Liver (tissue), 9 donors: ENCODE data around the gene COQ9. TPM values are rescaled to one million over a fixed set of nuclear protein-coding genes. Genes with fewer than 3 reads are reported as not detected.

ENCODE experiments used
- DNase-seq: peaks from one replicate; pipeline ENCODE4 v3.0.0-alpha.2; 2017; ENCODE audit warnings: low spot score
- H3K27ac ChIP-seq, 2 donors: one replicate each; pipeline ENCODE4 v1.7.0; 2013; ENCODE audit warnings: inconsistent platforms in 2 of 2, low read length in 2 of 2, control low read depth in 1 of 2, low read depth in 1 of 2, mild to moderate bottlenecking in 1 of 2
- H3K27me3 ChIP-seq, 4 donors: one replicate each; pipeline versions ENCODE4 v1.6.1 to v1.7.0; 2013; ENCODE audit warnings: low read length in 3 of 4, inconsistent platforms in 1 of 4, mild to moderate bottlenecking in 1 of 4, moderate library complexity in 1 of 4; ENCODE audit not compliant: control insufficient read depth in 4 of 4, insufficient read depth in 4 of 4
- H3K36me3 ChIP-seq, 4 donors: one replicate each; pipeline versions ENCODE4 v1.6.1 to v1.7.0; 2013; ENCODE audit warnings: low read length in 3 of 4, mild to moderate bottlenecking in 3 of 4, low read depth in 1 of 4, moderate library complexity in 1 of 4; ENCODE audit not compliant: control insufficient read depth in 4 of 4, insufficient read depth in 3 of 4
- H3K4me1 ChIP-seq, 4 donors: one replicate each; pipeline versions ENCODE4 v1.6.1 to v1.7.0; 2013; ENCODE audit warnings: low read length in 3 of 4, mild to moderate bottlenecking in 3 of 4, moderate library complexity in 1 of 4; ENCODE audit not compliant: control insufficient read depth in 4 of 4, insufficient read depth in 4 of 4
- H3K4me3 ChIP-seq, 3 donors: one replicate each; pipeline versions ENCODE4 v1.6.1 to v1.7.0; 2013; ENCODE audit warnings: low read length in 3 of 3, control low read depth in 1 of 3, low read depth in 1 of 3, mild to moderate bottlenecking in 1 of 3
- H3K9ac ChIP-seq, 2 donors: one replicate each; pipeline ENCODE4 v1.7.0; 2013; ENCODE audit warnings: low read length in 2 of 2, mild to moderate bottlenecking in 2 of 2, moderate library complexity in 2 of 2, control low read depth in 1 of 2, low read depth in 1 of 2
- H3K9me3 ChIP-seq, 4 donors: one replicate each; pipeline versions ENCODE4 v1.6.1 to v1.7.0; 2013; ENCODE audit warnings: low read length in 3 of 4; ENCODE audit not compliant: control insufficient read depth in 4 of 4
- EGR1 ChIP-seq, 2 donors: IDR thresholded peaks; 2 replicates each; pipeline ENCODE4 v1.6.1; 2016 to 2018; ENCODE audit warnings: antibody characterized with exemption in 2 of 2, low read depth in 2 of 2
- FOXA1 ChIP-seq: IDR thresholded peaks from 2 replicates; pipeline ENCODE4 v1.6.1; 2016; ENCODE audit warnings: antibody characterized with exemption
- FOXA2 ChIP-seq: IDR thresholded peaks from 2 replicates; pipeline ENCODE4 v1.6.1; 2016; ENCODE audit warnings: antibody characterized with exemption
- GABPA ChIP-seq, 2 donors: IDR thresholded peaks in 1 of 2; conservative IDR thresholded peaks in 1 of 2; 2 replicates each; pipeline ENCODE4 v1.6.1; 2016; ENCODE audit warnings: antibody characterized with exemption in 2 of 2, mild to moderate bottlenecking in 1 of 2, moderate library complexity in 1 of 2
- HNF4G ChIP-seq: IDR thresholded peaks from 2 replicates; pipeline ENCODE4 v1.6.1; 2016; ENCODE audit warnings: antibody characterized with exemption
- MAX ChIP-seq: IDR thresholded peaks from 2 replicates; pipeline ENCODE4 v1.6.1; 2016; ENCODE audit warnings: antibody characterized with exemption
- NR2F2 ChIP-seq: IDR thresholded peaks from 2 replicates; pipeline ENCODE4 v1.6.1; 2016; ENCODE audit warnings: antibody characterized with exemption
- RAD21 ChIP-seq, 2 donors: IDR thresholded peaks; 2 replicates each; pipeline ENCODE4 v1.6.1; 2016; ENCODE audit warnings: antibody characterized with exemption in 2 of 2, mild to moderate bottlenecking in 2 of 2
- RXRA ChIP-seq, 2 donors: IDR thresholded peaks; 2 replicates each; pipeline ENCODE4 v1.6.1; 2017 to 2018; ENCODE audit warnings: antibody characterized with exemption in 2 of 2, mild to moderate bottlenecking in 1 of 2
- SP1 ChIP-seq: IDR thresholded peaks from 2 replicates; pipeline ENCODE4 v1.6.1; 2018; ENCODE audit warnings: antibody characterized with exemption, mild to moderate bottlenecking
- ZBTB33 ChIP-seq: IDR thresholded peaks from 2 replicates; pipeline ENCODE4 v1.6.1; 2016; ENCODE audit warnings: antibody characterized with exemption
- WGBS: extraction: QIAGEN DNeasy Blood & Tissue Kit; methylation state at CpG from one replicate; pipeline ENCODE4 v1.1.7; 2013; 5-methylcytosine and 5-hydroxymethylcytosine counted together
- polyA plus RNA-seq, 2 donors: library from polyadenylated mRNA; stranded (reverse) in 1 of 2; unstranded in 1 of 2; fragments of 200-250 nt in 1 of 2; fragments of >200 nt in 1 of 2; fragmentation: Nextera tagmentation in 1 of 2; extraction: Ambion mirVana in 1 of 2; gene quantifications; one replicate each; pipeline versions ENCODE4 v1.2.1 to v1.2.3, GENCODE V29; 2013 to 2015
- total RNA-seq, 2 donors: library from RNA; depleted of rRNA; stranded (reverse); fragments of >200 nt; gene quantifications; one replicate each; pipeline ENCODE4 v1.2.3, GENCODE V29; 2014
- TF ChIP-seq, protein P1 (sequence below): fragments of 150-350 bp; IDR thresholded peaks from 2 replicates; pipeline ENCODE4 v1.5.1; 2017; ENCODE audit warnings: improper control_type of control experiment, low read depth, low read length; ENCODE audit not compliant: missing input control
- donor health status: healthy.
- donor health status: healthy.
- donor health status: healthy.
- donor health status: healthy.
- donor health status: healthy.

Gene COQ9
- total and polyA plus RNA-seq, 4 donors: 21.0 to 81.5 (median 58.0) TPM

GRCh38 chr16:57482845-57483545 is 35.7 kb downstream of the COQ9 start:
- Histone ChIP-seq H3K4me3 (no peak overlapping the region), H3K27ac (no peak overlapping the region), H3K4me1 (peaks cover 25 to 50% (median 36%) of the 10 kb centered on the region in 4 donors), H3K36me3 (no peaks in the 10 kb centered on the region), H3K9me3 (no peaks in the 10 kb centered on the region), H3K9ac (no peak overlapping the region), H3K27me3 (no peaks in the 10 kb centered on the region)
- DNase-seq: no peak
- TF ChIP-seq EGR1 (IDR thresholded peaks at IDR 0.05; ENCODE audit: low read depth in 2 of 2) (no peak), HNF4G (no peak), ZBTB33 (no peak), NR2F2 (no peak), GABPA (IDR thresholded peaks at IDR 0.05 in 1 of 2, conservative IDR thresholded peaks at IDR 0.05 in 1 of 2) (no peak), MAX (no peak), SP1 (no peak)
- TF ChIP-seq, protein P1, sequence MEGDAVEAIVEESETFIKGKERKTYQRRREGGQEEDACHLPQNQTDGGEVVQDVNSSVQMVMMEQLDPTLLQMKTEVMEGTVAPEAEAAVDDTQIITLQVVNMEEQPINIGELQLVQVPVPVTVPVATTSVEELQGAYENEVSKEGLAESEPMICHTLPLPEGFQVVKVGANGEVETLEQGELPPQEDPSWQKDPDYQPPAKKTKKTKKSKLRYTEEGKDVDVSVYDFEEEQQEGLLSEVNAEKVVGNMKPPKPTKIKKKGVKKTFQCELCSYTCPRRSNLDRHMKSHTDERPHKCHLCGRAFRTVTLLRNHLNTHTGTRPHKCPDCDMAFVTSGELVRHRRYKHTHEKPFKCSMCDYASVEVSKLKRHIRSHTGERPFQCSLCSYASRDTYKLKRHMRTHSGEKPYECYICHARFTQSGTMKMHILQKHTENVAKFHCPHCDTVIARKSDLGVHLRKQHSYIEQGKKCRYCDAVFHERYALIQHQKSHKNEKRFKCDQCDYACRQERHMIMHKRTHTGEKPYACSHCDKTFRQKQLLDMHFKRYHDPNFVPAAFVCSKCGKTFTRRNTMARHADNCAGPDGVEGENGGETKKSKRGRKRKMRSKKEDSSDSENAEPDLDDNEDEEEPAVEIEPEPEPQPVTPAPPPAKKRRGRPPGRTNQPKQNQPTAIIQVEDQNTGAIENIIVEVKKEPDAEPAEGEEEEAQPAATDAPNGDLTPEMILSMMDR: no peak
- 81% methylated on average over 14 of the region's 14 CpGs for WGBS

DNA sequence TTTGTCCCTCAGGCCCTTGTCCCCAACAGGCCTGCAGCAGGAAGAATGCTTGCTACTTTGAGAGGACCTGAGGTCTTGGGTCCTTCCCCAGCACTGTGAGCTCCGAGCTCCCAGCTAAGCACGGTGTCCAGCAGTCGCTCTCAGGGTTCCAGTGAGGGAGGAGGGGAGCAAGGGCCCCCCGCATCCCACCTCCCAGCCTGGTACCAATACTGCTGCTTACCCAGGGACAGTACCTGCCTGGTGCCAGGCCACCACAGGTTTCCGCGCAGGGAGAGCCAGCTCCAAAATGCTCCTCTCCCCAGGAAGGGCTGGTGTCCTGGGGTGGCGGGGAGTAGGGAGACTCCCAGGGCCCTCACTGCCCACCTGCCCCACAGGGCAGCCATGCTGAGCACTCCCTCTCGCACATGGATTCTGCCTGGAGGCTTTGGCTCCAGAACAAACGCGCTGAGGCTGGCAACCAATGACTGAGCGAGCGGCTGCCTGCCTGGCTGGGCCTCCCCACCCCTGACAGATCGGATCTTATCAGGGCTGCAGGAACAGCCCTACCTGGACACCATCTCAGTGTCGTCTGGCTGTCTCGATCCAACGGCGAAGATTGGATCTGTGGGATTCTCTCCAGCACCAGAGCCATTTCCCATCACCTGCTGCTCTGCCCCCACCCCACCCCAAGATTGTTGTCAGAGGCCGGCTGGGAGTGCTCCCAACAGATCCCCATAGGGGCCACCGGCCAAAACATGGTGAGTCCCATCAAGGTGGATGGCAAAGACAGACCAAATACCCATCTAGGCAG is 36.6 kb downstream of the COQ9 start:
- H3K27ac ChIP-seq: no peak overlapping the region
- no peak for TF ChIP-seq RAD21 (IDR thresholded peaks at IDR 0.05)
- no peak for TF ChIP-seq FOXA2
- TF ChIP-seq MAX: no peak
- H3K9ac ChIP-seq: no peak overlapping the region
- H3K9me3 ChIP-seq: no peaks in the 10 kb centered on the region
- no peak for DNase-seq
- H3K27me3 ChIP-seq: no peaks in the 10 kb centered on the region
- no peaks in the 10 kb centered on the region for H3K36me3 ChIP-seq
- 83% methylated on average over 19 of the region's 19 CpGs for WGBS
- H3K4me1 ChIP-seq: peaks cover 20 to 41% (median 31%) of the 10 kb centered on the region in 4 donors
- no peak overlapping the region for H3K4me3 ChIP-seq

- DNase-seq: no peak
- Histone ChIP-seq H3K9me3 (no peaks in the 10 kb centered on the region), H3K4me3 (no peak overlapping the region), H3K27me3 (no peaks in the 10 kb centered on the region), H3K9ac (no peak overlapping the region), H3K27ac (no peak overlapping the region), H3K36me3 (no peaks in the 10 kb centered on the region), H3K4me1 (peaks cover 15 to 35% (median 25%) of the 10 kb centered on the region in 4 donors)
- TF ChIP-seq HNF4G (no peak), RXRA (IDR thresholded peaks at IDR 0.05) (no peak), FOXA2 (no peak), RAD21 (IDR thresholded peaks at IDR 0.05) (no peak), NR2F2 (no peak), FOXA1 (no peak)
- 95% methylated on average over 8 of the region's 8 CpGs for WGBS
These were observed 37.3 kb downstream of the COQ9 start for GRCh38 chr16:57484515-57485005.
